ENCODE results near the gene TWSG1. TPM values are rescaled to one million over a fixed set of nuclear protein-coding genes. Genes with fewer than 3 reads are reported as not detected.
"Not testable (repeated sequence)": the region's sequence is repeated elsewhere in the genome, so short reads cannot be mapped to it uniquely, and the experiment has no call there.

Gene TWSG1
- total RNA-seq, 1 experiment from 2014 or later = 92.5 TPM

DNA sequence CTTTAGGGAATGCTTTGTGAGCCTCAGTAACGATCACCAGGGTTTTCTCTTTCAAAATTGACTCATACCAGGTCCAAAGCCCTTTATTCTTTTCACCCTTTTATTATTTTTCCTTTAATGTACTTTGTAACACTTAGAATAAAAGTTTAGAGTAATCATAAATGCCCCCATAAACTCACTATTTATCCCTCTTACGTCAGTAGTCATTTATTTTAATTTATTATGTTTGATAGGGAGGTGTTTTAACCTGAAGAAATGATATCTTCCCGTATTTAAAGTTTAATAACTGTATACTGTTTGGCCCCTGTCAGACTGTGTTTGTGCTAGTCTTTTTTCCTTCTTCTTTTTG is 1.1 kb downstream of the TWSG1 start:
- no peak for DNase-seq (ENCODE audit: low spot score)

DNA sequence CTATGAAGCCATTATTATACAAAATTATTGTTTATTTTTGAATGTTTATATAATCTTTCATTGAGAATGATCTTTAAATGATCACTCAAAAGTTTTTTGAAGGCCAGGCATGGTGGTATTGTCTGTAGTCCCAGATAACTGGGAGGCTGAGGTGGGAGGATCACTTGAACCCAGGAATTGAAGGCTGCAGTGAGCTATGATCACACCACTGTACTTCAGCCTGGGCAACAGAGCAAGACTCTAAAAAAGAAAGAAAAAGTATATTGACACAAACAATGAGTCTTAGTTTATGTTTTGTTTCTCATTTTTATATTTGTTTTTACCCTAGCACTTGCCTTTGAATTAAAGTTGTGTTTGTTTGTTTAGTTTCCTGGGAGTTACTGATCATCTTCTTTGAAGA is 2.3 kb downstream of the TWSG1 start:
- DNase-seq (ENCODE audit: low spot score) = no peak

DNA sequence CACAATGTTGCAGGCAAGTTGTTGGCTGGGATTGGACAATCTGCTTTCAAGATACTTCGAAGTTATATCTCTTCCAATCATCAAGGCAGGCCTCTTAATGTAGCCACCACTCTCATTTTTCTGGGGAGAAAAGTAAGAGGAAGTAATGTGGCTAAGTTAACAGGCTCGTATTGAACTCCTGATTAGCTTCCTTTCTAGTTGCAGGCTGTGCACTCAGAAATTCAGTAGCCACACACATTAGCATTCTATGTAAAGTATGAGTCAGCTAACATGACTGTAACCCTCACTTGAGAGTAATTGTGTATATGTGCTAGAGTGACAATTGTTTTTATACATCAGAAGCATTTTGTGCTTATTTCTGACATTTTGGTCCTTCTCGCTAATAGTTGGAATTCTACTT is 3.3 kb downstream of the TWSG1 start:
- no peak for DNase-seq (ENCODE audit: low spot score)

DNA sequence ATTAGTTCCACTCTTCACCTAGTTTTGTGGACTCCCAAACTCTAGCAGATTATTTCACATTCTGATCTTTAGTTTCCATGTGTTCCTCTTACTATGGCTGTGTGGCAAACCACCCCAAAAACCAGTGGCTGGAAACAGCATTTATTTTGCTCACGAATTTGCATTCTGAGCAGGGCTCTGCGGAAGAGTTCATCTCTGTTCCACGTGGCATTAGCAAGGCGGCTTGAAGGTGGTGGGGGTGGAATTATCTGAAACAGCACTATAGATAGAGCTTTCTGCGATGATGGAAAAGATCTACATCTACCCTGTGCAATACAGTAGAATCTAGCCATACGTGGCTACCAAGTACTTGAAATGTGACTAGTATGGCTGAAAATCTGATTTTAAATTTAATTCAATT is 5.9 kb downstream of the TWSG1 start:
- DNase-seq (ENCODE audit: low spot score) = no peak

DNA sequence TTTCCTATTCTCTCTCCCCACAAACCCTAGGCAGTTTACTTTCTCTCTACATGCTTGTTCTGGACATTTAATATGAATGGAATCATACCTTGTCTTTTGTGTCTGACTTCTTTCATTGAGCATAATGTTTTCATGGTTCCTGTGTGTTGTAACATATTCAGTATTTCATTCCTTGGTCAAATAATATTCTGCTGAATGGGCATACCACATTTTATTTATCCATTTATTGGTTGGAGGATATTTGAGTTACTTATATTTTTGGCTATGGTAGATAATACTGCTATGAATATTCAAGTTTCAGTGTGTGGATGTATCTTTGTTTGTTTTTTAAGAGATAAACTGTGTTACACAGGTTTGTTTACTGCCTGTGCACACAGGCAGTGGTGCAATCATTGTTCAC is 9.0 kb downstream of the TWSG1 start:
- no peak for DNase-seq (ENCODE audit: low spot score)

DNA sequence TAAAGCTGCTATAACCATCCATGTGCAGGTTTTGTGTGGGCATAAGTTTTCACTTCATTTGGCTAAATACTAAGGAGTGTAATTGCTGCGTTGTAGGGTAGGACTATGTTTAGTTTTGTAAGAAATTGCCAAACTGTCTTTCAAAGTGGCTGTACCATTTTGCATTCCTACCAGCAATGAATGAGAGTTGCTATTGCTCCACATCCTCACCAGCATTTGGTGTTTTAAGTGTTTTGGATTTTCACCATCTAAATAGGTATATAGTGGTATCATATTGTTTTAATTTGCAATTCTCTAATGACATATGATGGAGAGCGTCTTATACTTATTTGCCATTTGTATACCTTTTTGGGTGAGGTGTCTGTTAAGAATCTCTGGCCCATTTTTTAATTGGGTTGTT is 12.2 kb downstream of the TWSG1 start:
- DNase-seq (ENCODE audit: low spot score) = no peak

DNA sequence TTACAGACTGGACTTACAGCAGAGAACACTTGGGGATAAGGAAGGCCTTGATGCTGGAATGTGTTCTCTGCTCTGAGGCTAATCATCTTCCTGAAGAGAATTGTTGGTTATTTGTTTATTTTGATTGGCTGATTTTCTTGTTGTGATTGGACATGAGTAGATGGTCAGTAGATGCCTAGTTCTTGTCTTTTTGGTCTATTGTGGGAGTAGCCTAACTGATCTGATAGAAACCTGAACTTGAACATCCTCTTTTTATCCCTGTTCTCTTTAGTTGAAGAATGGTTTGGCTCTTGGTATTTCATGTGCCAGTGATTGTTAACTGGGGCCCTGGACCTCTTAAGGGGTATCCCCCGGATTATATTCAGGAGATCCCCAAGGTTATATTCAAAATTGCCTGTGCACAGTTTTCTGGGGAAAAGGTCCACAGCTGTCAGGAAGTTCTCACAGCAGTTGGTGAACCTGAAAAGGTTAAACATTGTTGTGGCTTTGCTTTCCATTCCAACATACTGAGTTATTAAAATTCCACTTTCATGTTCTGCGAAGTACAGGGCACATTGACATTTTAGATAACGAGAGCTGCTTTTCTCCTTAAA is 13.6 kb downstream of the TWSG1 start:
- DNase-seq (ENCODE audit: low spot score) = peak; percentile 74

DNA sequence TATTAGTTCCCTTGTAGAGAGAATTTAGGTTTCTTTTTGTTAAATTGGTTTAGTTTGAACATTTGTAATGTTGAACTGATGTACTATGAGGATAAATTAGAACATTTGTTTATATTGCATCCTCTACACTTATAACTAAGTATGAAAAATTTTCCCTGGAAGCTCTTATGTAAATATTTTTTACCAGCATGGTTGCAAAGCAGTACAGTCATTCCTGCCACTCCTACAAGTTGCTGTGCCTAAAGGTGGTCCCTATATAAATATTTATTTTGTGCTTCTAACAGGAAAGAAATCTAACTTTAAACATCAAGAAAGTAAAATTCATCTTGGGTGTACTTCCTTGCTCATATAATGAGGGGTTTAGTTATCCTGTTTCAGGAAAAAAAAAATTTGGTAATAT is 14.2 kb downstream of the TWSG1 start:
- no peak for DNase-seq (ENCODE audit: low spot score)

DNA sequence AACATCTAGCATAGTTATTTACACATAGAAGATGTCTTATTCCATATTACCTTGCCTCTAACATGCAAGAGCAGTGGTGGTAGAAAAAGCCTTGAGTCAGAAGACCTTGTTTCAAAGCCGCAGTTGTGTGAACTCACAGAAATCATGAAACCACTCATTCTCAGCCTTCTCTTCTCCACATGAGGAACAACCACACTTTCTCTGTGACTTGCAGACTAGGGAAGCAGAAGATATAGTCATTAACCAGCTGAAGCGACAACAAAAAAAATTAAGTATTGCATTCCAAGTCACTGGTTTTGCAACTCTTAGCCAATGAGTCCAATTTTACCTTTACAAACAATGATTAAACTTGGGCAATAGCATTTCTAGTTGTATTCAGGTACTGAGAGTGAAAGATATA is 19.0 kb downstream of the TWSG1 start:
- DNase-seq (ENCODE audit: low spot score) = no peak

DNA sequence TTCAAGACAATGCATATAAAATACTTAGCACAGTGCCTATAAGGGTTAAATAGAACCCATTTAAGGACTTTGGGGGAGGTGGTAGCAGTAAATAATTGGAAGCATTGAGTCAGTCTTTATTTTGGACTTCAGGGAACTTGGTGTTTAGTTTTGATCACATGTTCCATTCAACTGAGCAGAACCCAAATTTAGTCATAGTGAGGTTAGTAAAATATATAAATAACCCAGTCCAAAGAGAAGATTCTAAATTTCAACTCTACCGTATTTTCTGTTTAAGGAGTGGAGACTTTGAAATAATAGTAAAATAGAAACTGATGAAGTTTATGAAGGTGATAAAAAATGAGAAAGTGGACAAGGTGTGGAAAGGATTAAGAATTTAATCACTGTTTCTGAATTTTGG is 19.7 kb downstream of the TWSG1 start:
- no peak for DNase-seq (ENCODE audit: low spot score)

DNA sequence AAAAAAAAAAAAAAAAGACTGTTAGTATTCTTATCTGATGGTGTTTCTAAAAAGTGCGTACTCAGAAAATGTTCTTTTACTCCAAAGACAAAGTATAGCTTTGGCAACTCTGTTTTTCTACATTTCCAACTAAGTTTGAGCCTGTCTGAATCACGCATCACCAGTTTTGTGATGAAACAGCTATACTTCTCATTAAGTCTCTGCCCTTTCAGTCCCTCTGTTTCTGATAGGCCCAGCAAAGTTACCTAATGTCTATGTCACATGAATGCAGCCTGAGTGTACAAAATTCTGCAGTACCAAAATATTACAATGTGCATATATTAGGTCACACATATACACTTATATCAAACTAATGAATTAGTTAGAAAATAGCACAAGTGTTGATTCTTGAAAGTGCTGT is 22.4 kb downstream of the TWSG1 start:
- DNase-seq (ENCODE audit: low spot score) = no peak

DNA sequence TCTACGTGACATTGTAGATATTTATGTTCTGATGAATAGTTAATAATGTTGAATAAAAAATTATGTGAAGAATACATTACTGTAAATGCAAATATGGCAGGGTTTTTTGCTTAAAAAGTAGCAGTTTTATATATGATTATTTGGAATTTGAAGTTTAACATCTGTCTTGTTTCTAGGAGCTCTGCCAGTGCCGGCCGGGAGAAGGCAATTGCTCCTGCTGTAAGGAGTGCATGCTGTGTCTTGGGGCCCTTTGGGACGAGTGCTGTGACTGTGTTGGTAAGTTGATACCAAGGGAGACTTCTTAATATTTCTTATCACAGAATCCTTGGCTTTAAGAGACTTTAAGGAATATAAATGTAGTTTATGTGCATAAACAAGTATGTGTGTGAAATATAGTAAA is 25.2 kb downstream of the TWSG1 start:
- DNase-seq (ENCODE audit: low spot score) = no peak

DNA sequence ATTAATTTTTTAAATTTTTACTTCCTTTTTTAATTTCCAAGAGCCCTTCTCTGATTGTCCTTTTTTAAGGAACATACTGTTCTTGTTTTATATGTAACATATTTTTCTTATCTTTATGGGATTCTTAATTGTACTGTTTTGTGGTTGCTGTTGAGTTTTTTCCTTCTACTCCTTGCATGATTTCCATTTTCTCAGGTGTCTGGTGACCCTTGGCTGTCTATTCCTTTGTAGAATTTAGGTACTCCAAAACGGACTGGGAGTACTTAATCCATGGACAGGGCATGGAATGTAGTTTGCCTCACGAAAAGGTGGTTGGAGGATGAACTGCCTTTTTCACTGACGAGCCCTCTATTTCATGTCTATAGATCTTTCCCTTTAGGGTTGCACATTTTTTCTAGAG is 26.6 kb downstream of the TWSG1 start:
- DNase-seq (ENCODE audit: low spot score) = no peak

DNA sequence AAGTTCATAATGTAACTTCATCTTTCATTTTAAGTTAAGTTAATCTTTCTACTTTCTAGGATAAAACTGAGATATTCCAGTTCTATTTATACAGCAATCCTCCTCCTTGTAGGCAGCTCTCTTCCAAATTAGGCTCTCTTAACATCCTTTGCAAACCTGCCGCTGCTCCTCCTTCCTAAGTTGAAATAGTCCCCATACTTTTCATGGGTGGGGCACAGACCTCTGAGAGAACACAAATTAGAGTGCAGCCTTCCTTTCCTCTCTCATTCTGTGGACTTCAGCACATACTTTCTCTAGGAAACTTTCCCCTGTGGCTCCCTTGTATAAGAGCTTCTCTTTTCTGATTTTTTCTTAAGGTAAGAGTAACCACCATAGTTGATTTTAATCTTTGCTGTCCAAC is 28.3 kb downstream of the TWSG1 start:
- DNase-seq (ENCODE audit: low spot score) = peak; percentile 32

DNA sequence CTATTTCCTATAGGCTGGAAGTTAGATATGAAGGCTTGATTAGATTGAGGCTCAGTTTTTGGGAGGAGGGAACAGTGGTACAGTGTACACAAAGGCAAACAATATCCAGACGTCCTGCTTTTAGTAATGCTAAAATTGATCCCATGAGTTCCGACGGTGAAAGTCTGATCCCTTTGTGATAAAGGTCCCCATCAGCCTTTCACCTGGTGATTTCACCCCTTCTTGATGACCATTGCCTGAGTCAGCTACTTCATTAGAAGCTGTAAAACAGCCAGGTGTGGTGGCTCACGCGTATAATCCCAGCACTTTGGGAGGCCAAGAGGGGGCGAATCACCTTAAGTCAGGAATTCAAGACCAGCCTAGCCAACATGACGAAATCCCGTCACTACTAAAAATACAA is 29.7 kb downstream of the TWSG1 start:
- no peak for DNase-seq (ENCODE audit: low spot score)

DNA sequence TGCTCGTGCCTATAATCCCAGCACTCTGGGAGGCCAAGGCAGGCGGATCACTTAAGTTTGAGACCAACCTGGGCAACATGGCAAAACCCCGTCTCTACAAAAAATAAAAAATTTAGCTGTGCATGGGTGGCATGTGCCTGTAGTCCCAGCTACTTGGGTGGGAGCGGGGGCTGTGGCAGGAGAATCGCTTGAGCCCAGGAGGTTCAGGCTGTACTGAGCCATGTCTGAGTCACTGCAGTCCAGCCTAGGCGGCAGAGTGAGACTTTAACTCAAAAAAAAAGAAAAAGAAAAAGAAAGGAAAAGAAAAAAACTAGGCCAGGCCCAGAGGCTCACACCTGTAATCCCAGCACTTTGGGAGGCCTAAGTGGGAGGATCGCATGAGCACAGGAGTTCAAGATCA is 30.8 kb downstream of the TWSG1 start:
- DNase-seq (ENCODE audit: low spot score) = no peak

DNA sequence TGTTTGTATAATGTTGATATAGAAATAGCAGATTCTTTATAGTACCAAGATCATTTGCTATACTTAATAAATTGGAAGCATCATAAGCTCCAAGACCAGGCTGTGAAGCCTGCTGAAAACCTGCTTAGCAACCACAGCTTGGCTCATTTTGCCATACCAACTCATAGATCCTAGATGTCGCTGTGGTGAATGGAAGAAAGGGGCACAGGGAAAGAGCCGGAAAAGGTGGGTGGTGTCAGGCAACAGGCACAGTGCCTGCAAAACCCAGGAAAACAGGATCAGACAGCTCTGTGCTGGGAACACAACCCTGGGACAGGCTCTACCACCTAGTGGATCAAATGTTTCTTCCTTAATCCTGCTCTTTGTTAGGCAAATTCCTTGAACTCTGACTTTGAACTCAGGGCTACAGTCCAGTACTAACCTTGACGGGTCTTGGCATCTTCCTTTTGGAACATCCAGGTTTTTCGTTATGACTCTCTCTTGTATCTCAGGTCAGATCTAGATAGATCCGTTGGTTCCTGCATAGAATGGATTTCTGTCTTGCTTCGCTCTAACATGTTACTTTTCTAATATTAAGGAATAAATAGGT is 31.6 kb downstream of the TWSG1 start:
- no peak for DNase-seq (ENCODE audit: low spot score)

DNA sequence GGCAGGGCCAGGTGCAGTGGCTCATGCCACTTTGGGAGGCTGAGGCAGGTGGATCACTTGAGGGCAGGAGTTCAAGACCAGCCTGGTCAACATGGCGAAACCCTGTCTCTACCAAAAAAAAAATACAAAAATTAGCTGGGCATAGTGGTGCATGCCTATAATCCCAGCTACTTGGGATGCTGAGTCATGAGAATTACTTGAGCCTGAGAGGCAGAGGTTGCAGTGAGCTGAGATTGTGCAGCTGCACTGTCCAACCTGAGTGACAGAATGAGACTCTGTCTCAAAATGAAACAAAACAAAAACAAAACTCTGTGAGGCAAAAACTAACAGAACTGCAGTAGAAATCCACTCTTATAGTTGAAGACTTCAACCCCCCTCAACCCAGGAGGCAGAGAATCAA is 38.7 kb downstream of the TWSG1 start:
- not testable (repeated sequence) for DNase-seq (ENCODE audit: low spot score)

DNA sequence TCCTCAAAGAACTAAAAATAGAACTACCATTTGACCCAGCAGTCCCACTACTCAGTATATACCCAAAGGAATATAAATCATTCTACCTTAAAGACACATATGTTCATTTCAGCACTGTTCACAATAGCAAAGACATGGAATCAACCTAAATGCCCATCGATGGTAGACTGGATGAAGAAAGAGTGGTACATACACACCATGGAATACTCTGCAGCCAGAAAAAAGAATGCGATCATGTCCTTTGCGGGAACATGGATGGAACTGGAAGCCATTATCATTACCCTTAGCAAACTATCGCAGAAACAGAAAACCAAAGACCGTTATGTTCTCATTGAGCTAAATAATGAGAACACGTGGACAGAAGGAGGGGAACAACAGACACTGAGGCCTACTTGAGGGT is 44.5 kb downstream of the TWSG1 start:
- DNase-seq (ENCODE audit: low spot score) = no peak

DNA sequence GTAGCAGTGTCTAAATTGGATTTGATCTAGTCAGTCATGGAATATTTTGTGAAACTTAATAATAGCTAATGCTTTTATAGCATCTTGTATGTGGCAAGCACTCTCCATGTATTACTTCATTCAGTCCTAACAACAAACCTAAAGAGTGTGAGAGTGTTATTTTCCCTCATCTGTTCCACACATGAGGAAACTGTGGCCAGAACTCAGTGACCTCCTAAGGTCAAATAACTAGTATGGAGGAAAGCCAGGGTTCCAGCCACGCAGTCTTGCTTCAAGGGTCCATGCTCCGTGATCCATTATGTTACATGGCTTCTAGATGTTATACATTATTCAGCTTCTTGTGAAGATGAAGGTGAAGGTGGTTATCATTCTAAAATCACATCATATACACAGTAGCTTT is 45.5 kb downstream of the TWSG1 start:
- DNase-seq (ENCODE audit: low spot score) = no peak

DNA sequence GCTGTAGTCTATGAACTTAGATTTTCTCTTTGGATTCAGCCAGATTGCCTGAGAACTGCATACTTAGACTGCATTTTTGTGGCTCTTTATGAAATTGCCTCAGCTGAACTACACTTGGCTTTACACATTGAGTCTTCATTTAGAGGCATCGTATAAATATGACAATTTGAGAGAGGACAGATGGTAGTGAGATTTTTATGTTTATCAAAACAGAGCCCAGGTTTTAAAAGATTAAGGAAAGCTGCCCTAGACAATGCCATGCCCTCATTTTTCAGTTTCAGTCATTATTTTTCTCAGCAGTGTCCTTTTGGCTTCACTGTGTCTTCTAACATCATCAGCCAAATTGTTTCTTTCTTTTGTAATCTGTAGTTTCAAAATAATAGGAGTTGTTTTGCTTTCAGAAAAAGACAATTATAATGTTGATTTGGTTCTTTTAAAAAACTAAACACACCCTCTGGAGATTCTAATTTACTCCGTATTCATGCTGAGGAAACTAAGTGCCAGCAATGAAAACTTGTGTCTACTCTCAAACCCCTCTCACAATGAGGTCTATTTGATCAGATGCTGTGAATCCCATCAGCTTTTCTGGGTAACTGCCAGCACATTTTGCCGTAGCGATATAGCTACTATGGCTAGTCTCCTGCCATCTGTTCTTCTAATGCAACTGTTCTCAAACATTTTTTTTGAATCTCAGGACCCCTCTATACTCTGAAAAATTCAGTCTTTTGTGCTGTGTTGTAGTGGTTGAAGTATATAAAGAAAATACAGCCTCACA is 46.2 kb downstream of the TWSG1 start:
- DNase-seq (ENCODE audit: low spot score) = no peak

DNA sequence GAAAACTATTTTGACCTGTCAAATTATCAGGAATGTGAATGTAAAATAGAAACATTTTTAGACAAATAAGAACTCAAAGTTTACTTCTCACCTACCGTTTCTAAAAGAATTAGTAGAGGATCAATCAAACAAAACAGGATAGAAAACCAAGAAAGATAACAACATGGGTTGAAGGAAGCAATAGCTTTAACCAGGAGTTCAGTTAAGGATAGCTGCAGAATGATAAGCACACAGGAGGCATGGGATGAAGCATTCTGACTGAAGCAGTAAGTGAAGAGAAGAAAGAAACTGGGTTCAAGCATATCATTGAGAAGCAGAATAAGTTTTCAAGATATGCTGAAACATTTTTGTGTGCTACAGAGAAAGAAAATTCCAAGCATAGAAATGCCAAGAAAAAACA is 52.3 kb downstream of the TWSG1 start:
- DNase-seq (ENCODE audit: low spot score) = no peak

DNA sequence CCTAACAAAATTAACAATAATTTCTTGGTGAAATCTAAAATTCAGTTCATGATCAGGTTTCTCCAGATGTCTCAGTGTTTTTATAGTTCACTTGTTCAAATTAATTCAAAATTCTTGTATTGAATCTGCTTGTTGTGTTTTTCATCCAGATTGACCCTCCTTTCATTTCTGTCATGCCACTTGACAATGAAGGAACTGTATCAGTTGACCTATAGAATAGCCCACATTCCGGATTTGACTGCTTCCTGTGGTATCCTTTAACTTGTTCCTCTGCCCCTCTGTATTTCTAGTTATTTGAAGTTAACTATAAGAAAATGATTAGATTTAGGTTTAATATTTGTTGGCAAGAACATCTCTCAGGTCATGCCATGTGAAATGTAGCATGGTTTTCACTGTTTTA is 53.3 kb downstream of the TWSG1 start:
- DNase-seq (ENCODE audit: low spot score) = no peak

DNA sequence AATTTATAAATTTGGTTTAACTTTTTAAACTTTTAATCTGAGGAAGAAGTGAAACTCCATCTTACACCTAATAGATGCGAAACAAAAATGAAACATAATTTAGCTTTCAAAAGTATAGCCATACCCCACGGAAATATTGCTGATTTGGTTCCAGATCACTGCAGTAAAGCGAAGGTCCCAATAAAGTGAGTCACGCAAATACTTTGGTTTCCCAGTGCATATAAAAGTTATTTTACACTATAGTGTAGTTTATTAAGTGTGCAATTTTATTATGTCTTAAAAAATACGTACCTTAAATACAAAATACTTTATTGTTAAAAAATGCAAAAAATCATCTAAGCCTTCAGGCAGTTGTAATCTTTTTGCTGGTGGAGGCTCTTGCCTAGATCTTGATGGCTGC is 55.1 kb downstream of the TWSG1 start:
- no peak for DNase-seq (ENCODE audit: low spot score)
